ENCODE data around the gene ZNHIT1.
"Not testable (repeated sequence)": the region's sequence is repeated elsewhere in the genome, so short reads cannot be mapped to it uniquely, and the experiment has no call there.

Gene ZNHIT1

DNA sequence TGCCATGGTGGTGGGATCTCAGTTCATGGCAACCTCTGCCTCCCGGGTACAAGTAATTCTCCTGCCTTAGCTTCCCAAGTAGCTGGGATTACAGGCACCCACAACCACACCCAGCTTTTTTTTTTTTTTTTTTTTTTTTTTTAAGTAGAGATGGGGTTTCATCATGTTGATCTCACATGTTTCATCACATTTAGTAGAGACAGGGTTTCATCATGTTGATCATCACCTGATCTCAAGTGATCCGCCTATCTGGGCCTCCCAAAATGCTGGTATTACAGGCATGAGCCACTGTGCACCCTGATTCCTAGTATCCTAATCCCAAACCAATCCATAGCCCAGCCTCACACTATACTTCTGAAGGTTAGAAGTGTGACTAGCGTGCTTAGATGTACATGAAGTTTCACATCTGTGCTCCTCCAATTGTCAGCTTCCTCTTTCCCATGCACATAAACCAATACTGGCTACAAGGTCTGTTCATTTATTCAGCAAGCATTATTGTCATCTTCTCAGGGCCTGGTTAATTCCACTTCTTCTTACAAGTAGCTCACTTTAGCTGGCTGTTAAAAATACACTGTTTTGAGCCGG, 31.0 kb upstream of the ZNHIT1 start:
- no peak for DNase-seq (ENCODE audit: low read depth)

DNA sequence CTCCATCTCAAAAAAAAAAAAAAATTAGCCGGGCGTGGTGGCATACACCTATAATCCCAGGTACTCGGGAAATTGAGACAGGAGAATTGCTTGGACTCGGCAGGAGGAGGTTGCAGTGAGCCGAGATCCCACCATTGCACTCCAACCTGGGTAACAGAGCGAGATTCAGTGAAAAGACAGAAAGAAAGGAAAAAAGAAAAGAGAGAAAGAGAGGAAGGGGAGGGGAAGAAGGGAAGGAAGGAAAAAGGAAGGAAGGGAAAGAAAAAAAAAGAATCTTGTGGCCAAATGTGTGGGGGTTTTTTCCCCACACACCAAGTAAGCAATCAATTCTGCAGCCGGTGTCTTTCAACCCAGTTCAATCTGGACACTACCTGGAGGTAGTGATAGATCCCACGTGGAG, 28.9 kb upstream of the ZNHIT1 start:
- DNase-seq (ENCODE audit: low read depth), result no peak

DNA sequence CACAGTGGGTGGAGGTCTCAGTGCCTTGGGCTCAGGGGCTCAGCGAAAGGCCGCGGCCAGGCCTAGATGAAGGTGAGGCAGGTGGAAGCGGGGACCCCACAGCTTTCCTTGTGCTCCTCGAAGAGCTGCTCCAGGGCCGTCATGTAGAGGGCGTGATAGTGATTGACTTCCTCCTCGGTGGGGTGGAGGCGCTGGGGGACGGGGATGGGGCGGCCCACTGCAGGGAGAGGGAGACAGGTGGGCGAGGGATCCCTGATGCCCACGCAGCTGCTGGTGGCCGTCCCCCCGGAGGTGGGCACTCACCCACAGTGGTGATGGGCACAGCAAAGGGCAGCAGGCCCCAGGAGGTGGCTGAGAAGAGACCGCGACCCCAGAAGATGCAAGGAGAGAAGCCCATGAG, 22.1 kb upstream of the ZNHIT1 start:
- no peak for DNase-seq (ENCODE audit: low read depth)

DNA sequence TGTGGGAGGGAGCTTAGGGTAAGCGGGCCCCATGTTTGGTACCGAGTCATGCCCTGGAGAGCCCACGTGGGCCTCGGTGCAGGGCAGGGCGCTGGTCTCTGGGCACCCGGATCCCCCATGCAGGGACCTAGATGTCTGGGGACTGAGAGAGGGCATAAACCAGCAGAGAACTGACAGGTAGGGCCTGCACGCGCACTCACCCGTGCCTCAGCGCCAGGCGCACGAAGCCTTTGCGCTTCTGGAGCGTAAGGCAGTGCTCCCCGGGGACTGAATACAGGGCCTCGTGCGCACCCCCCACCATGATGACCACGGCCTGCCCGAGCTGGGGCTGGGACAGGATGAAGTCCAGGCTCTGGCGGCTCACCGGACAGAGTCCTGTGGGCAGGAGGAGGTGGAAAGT, 20.0 kb upstream of the ZNHIT1 start:
- no peak for DNase-seq (ENCODE audit: low read depth)

DNA sequence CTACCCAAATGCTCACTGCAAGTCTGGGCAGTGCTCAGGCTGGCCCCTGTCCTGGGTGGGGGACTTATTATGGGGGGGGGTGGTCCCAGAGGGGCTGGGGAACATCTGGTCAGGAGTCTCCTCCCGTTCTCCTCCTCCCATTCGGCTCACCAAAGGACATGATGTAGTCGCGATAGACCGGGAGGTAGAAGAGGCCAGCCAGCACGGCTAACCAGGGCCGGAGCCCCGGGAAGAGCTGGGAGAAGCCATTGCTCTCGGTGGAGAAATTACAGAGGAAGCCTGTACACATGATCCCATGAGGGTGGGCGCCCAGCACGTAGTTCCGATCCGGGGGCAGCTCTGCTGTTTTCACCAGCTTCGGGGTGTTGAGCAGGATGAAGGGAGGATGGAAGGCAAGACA, 19.5 kb upstream of the ZNHIT1 start:
- no peak for DNase-seq (ENCODE audit: low read depth)

DNA sequence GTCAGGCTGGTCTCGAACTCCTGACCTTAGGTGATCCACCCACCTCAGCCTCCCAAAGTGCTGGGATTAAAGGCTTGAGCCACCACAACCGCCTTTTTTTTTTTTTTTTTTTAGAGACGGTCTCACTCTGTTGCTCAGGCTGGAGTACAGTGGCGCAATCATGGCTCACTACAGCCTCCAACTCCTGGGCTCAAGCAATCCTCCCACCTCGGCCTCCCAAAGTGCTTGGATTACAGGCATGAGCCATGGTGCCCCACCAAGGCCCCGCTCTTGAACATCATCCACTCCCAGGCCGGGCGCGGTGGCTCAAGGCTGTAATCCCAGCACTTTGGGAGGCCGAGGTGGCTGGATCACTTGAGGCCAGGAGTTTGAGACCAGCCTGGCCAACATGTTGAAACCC, 18.4 kb upstream of the ZNHIT1 start:
- DNase-seq (ENCODE audit: low read depth), result not testable (repeated sequence)

DNA sequence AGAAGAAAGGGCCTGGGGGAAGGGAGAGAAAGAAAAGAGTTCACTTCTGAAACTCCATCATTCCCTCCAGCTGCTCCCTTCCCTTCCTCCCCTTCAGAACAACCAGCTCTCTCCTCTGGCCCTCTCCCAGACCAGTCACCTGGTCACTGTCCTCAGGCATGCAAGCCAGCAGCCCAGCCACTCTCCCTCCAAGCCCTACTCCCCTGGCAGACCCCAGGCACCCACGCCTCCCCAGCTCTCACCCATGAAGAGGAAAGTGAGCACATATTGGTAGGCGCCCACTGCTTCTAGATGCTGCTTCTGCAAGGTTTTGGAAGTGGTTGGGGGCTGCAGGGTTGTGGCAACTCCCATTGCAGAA, 17.5 kb upstream of the ZNHIT1 start:
- DNase-seq (ENCODE audit: low read depth), result no peak

DNA sequence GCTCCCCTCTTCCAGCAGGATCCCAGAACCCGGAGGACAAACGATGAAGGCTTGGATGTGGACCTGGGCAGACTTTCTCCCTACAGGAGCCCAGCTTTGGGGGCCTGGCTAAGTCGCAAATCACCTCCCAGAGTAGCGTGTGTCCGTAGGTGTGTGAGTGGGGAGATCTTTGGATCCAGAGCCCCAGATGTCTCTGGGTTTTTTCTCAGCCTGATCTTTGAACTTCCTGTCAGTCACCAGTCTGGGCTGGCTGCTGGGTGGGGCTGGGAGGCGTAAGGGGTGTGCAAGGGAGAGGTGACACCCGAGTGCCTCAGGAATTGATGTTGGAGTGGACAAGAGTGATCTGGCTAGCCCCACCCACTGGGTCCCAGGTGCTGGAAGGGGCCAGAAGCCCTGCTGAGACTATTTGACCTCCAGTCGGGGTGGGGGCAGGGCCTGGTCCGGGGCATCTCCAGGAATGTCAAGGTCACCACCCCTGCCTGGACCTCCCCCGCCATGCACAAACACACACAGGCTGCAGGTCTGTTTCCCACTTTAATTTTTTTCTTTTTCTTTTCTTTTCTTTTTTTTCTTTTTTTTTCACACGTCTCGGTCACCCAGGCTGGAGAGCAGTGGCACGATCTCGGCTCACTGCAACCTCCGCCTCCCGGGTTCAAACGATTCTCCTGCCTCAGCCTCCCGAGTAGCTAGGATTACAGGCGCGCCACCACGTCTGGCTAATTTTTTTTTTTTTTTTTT, 16.9 kb upstream of the ZNHIT1 start, which contains the start of gene MOGAT3:
MOGAT3 (minus strand) TSS at position 175 of the 738 bp plus-strand sequence. CDS start 182 bp downstream, outside the sequence.
- DNase-seq (ENCODE audit: low read depth), result no peak

DNA sequence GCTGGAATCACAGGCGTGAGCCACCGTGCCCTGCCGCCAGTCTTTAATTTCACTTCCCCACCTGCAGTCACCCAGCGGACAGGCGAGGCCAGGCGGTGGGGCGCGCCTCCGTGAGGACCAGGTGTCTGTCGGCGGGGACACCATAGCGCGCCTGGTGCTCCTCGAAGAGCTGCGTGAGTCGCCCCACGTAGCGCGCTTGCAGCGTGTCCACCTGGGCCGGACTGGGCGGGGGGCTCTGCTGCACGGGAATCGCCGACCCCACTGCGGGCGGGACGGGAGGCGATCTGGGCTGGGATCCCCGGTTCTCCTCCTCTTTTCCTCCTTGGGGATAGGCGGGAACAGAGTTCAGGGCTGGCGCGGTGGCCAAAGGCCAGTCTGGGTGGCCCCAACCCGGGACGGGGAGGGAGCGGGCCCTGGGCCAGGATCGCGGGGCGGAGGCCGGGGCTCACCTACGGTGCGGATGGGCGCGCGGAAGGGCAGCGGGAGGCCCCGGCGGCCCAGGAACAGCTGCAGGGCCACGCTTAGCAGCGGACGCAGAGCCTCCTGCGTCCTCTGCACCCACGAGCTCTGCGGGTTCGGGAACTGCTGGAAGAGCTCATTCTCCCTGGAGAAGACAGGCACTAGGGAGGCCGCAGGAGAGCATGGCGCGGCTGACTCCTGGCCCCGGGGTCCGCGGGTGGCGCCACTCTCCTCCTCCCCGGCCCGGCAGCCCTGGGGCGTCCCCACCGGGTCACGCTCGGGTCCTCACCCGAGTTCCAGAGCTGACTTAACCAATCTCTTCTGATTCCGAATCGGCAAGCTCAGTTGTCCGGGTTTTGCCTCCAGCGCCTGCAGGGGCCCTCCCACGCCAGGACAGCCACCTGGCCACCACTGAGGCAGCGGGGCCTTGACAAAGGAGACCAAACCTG, 16.0 kb upstream of the ZNHIT1 start:
- DNase-seq (ENCODE audit: low read depth), result no peak

DNA sequence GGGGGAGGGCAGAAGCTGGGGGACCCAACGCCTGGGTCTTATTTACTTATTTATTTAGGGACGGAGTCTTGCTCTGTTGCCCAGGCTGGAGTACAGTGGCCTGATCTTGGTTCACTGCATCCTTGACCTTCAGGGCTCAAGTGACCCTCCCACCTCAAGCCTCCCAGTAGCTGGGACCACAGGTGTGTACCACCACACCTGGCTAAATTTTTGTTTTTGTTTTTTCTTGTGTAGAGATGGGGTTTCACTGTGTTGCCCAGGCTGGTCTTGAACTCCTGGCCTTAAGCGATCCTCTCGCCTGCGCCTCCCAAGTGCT, 15.4 kb upstream of the ZNHIT1 start:
- DNase-seq (ENCODE audit: low read depth), result no peak

DNA sequence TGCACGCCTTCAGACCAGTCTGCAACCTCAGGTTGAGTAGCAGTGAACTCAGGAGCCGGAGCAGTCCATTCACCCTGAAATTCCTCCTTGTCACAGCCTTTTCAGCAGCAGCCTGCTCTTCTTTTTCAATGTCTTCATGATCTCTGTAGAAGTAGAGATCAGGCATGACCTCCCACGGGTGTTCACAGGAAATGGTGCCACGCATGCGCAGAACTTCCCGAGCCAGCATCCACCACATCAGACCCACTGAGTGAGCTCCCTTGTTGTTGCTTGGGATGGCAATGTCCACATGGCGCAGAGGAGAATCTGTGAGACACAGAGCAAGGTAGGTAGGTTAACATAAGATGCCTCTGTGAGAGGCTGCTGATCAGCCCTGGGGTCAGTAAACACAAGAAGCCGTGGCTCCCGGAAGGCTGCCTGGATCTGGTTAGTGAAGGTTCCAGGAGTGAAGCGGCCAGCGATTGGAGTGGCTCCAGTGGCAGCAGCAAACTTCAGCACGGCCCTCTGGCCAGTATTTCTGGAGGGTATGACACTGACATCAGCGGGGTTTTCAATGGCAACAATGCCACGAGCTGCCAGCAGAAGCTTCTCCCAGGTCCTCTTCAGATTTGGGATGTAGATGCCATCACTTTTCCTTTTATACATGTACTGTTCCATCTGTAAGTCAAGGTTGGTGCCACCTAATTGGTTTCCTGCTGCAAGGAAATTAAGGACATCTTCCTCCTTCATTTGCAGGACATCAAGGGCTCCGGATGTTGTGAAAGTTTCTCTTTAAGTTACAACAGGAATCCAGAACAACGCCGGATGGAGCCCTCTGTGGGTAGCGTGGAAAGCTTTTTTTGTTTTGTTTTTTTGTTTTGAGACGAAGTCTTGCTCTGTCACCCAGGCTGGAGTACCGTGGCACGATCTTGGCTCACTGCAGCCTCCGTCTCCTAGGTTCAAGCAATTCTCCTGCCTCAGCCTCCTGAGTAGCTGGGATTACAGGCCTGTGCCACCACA, 13.9 kb upstream of the ZNHIT1 start:
- not testable (repeated sequence) for DNase-seq (ENCODE audit: low read depth)

DNA sequence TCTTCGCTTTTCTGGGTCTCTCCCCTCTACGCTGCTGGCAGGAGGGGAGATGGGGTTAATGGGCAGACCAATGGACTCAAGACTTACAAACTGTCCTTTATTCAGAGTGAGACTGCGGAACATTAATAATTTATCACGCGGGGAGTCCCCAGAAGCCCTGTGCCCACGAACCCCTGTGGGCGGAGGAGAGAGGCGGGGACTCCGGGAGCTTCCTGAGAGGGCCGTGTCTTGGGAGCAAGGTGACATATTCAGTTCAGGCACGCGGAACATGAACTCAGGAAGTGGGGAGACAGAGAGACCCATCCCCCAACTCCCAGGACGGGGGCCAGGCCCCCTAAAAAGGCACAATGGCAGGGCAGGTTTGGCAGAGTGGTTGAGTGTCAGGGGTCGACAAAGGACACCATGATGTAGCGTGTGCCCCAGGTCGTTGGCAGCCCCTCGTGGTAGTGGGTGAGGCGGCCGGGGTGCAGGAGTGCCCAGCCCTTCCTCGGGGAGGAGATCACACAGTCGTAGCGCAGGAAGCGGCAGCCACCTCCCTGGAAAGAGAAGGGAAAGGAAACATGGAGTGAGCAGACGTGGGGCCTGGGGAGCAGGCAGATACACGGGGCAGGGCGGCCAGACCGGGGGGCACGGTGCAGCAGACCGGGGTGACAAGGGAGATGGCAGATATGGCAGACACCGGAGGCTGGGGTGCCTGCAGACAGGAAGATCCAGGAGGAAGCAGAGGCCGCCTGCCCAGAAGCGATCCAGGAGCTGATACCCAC, 11.9 kb upstream of the ZNHIT1 start:
- no peak for DNase-seq (ENCODE audit: low read depth)

DNA sequence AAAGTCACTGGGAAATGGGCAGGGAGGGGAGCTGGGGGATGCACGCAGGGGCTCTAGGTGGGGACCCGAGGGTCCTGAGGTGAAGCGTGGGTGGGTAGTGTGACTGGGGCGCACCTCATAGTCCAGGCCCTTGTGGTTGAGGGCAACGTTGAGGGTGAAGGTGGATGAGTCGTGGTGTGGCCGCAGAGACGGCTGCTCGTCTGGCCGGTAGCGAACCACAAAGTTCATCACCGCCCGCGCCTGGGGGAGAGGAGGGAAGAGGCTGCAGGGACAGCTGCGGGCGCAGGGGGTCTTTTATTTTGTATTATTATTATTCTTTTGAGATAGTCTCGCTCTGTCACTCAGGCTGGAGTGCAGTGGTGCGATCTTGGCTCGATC, 11.3 kb upstream of the ZNHIT1 start:
- no peak for DNase-seq (ENCODE audit: low read depth)

DNA sequence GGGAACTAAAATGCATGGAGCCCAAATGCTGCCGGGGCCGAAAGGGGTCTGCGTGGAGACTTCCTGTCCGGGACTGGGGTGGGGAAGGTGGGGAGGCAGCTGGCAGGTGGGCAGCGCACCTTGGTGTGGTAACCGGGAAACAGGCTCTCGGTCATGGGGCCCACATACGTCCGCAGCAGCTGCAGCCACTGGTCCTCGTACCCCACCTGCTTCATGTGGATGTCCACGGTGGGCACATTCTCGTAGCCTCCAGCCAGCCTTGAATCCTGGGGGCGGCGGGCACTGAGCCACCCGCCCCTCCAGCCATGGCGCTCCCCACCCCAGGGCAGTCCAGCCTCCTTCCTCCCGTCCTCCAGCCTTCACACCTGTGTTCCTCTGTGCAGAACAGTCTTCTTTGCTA, 10.5 kb upstream of the ZNHIT1 start:
- DNase-seq (ENCODE audit: low read depth), result no peak

DNA sequence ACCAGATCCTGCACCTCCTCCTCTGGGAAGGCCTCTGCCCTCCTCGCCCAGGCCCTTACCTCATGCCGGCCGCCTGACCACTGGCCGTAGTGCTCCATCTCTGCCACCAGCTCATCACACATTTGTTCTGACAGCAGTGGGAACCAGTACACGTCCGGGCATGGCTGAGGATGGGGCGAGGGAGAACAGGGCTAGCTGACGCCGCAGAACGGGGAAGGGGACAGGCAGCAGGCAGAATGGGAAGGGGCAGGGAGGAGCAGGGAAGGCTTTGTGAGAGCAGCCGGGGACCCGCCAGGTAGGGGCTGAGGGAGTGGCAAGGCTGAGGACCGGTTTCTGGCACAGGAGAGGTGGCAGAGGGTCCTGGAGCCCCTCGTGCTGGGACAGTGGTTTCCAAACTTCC, 9.2 kb upstream of the ZNHIT1 start:
- DNase-seq (ENCODE audit: low read depth), result no peak

DNA sequence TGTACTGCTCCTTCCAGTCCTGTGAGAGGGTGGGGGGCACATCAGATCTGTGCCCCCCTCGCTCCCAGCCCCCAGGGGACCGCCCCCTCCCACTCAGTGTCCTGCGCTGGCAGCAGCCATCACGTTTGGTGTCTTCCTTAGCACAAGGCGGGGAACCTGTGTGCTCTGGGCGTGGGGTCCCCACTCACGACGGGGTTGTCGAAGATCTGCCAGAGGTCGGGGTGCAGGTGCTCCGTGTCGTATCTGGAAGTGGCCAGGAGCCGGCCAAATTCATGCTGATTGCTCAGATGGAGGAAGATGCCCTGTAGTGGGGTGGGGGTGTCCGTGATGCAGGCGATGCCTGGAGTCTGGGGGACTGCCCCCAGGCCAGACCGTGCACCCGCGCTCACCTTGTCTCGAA, 7.8 kb upstream of the ZNHIT1 start:
- no peak for DNase-seq (ENCODE audit: low read depth)

DNA sequence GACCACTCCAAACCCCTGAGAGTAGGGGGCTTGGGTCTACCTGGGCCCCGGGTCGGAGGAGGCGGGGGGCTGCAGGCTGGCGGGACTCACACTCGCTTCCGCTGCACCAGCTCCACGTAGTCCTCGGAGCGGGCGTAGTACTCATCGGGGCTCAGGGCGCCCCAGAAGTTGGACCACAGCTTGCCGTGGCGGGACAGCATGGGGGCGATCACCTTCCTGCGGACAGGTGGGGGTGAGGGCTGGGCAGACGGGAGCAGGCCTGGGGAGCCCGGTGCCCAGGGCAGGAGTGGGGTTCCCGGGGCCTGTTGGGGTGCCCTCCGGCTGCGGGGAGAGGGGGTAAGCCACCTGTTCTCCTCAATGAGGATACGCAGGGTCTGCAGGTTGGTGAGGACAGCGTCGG, 6.5 kb upstream of the ZNHIT1 start:
- no peak for DNase-seq (ENCODE audit: low read depth)

DNA sequence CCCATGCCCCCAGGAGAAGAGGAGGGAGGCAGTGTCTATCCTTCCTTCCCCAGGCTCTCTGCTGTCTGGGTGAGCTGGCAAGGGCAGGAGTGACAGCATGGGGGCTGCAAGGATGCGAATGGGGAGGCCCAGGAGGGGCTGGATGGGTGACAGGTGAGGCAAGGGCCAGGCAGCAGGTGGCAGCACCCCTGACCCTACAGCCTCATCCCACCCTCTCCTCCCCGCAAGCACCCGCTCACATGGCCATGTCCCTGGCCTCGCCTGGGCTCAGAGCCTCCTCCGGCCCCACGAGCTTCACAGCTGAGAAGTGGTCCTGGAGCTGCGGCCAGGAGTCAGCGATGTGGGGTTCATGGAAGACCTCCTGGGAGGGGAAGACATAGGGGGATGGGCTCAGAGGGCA, 6.0 kb upstream of the ZNHIT1 start:
- no peak for DNase-seq (ENCODE audit: low read depth)

DNA sequence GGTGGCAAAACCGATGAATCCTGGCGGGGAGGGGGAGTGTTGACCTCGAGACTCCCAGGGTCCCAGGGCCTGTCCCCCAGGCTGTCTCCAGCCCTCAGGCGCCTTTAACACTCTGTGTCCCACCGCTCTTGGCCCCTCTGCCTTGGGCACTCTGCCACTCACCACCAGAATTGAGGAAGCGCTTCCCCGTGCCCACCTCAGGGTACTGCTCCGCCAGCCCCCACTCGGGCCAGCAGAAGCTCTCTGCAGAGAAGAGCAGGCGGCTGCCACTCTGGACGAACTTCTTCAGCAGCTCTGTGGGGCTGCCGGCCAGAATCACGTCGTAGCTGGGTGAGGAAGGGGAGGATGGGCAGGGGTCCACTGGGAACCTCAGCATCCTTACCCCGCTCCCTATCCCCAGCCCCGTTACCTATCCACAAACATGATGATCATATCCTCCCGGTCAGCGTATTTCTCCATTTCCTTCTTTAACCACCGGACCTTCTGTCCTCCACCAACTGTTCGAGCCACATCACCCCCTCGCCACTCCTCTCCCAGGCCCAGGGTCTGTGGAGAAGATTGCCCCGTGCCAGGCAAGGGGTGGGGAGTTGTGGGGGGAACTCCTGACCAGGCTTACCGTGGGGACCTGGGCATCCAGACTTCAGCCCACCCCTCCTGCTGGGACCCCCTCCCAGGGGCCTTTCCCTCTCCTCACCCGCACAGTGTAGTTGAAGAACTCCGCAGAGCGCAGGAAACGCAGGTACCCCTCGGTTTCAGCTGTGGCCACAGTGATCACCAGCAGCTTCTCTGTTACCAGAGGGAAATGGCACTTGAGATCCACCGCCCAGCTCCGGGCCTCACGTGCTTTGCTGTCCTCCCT, 1.7 kb upstream of the ZNHIT1 start:
- no peak for DNase-seq (ENCODE audit: low read depth)

DNA sequence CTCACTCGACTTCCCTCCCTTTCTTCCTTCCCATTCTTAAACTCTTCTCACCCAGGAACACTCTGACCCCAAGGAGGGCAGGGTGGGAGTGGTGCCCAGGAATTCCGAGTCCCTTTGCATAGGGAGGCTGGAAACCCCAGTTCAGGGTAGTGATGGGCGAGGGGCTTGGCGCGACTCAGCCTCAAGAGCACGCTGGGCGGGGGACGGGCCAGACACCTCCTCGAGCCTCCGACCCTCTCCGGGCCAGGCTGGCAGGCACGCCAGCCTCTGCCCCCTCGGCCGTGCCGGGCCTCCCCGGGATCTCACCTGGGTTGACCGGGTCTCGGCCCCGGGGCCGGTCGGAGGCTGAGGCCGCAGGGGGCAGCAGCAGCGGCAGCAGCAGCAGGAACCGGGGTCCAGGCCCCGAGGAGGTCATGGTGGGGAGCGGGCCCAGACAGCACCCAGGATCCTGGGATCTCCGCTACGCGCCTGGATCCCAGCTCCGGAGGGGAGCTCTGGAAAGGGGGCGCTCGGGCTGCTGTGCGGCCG, 1.0 kb upstream of the ZNHIT1 start:
- no peak for DNase-seq (ENCODE audit: low read depth)
